Loucy (cell line): ENCODE results near the gene PDE2A.

Source experiments
- H2AFZ ChIP-seq: fragments of 200-600 bp; sonication (generic); 2 replicates; pipeline ENCODE4 v1.6.0; 2016; ENCODE audit warnings: antibody characterized with exemption, mild to moderate bottlenecking, low read length, moderate library complexity
- H3F3A ChIP-seq: fragments of 200-600 bp; 2 replicates; pipeline ENCODE4 v1.6.0; 2016; ENCODE audit warnings: antibody characterized with exemption, low read depth, mild to moderate bottlenecking
- H3K27me3 ChIP-seq: fragments of 200-600 bp; sonication (generic); 2 replicates; pipeline ENCODE4 v1.6.1; 2014; ENCODE audit warnings: low read length, mild to moderate bottlenecking; ENCODE audit not compliant: insufficient read depth, poor library complexity, severe bottlenecking
- H3K36me3 ChIP-seq: fragments of 200-600 bp; sonication (generic); 2 replicates; pipeline ENCODE4 v1.6.1; 2016; ENCODE audit warnings: low read length; ENCODE audit not compliant: insufficient read depth
- H3K4me1 ChIP-seq: fragments of 200-600 bp; sonication (generic); 2 replicates; pipeline ENCODE4 v1.5.1; 2014; ENCODE audit warnings: low read length, mild to moderate bottlenecking; ENCODE audit not compliant: insufficient read depth, poor library complexity, severe bottlenecking
- H3K4me2 ChIP-seq: fragments of 200-600 bp; sonication (generic); 2 replicates; pipeline ENCODE4 v1.6.0; 2014; ENCODE audit warnings: antibody characterized with exemption, low read length, low read depth, mild to moderate bottlenecking; ENCODE audit not compliant: poor library complexity, severe bottlenecking
- H3K4me3 ChIP-seq: fragments of 200-600 bp; sonication (generic); 2 replicates; pipeline ENCODE4 v1.5.1; 2014; ENCODE audit warnings: low read length, mild to moderate bottlenecking, mixed read lengths; ENCODE audit not compliant: poor library complexity, severe bottlenecking
- H3K79me2 ChIP-seq: fragments of 200-600 bp; sonication (generic); 2 replicates; pipeline ENCODE4 v1.6.1; 2014; ENCODE audit warnings: low read length; ENCODE audit not compliant: insufficient read depth
- H3K9ac ChIP-seq: fragments of 200-600 bp; sonication (generic); 2 replicates; pipeline ENCODE4 v1.6.0; 2014; ENCODE audit warnings: mild to moderate bottlenecking, low read depth, low read length, moderate library complexity; ENCODE audit not compliant: poor library complexity, severe bottlenecking
- H3K9me2 ChIP-seq: fragments of 200-600 bp; sonication (generic); replicated peaks from 2 replicates; pipeline ENCODE4 v1.6.1; 2016; ENCODE audit warnings: low read depth, low read length, mixed read lengths
- H3K9me3 ChIP-seq: fragments of 200-600 bp; sonication (generic); 2 replicates; pipeline ENCODE4 v1.6.1; 2014; ENCODE audit warnings: mild to moderate bottlenecking, antibody characterized with exemption, low read length, low read depth; ENCODE audit not compliant: insufficient read depth
- H4K20me1 ChIP-seq: fragments of 200-600 bp; sonication (generic); 2 replicates; pipeline ENCODE4 v1.6.0; 2014; ENCODE audit warnings: antibody characterized with exemption, low read length, mild to moderate bottlenecking; ENCODE audit not compliant: insufficient read depth, poor library complexity, severe bottlenecking
- EZH2phosphoT487 ChIP-seq: fragments of 200-600 bp; IDR thresholded peaks from 2 replicates; pipeline ENCODE4 v1.6.1; 2018; ENCODE audit warnings: antibody characterized with exemption, mild to moderate bottlenecking, moderate library complexity, borderline replicate concordance
- TF ChIP-seq, protein P1 (sequence below): fragments of 200-600 bp; sonication (generic); conservative IDR thresholded peaks from 2 replicates; pipeline ENCODE4 v1.5.1; 2014; ENCODE audit warnings: mild to moderate bottlenecking, antibody characterized with exemption, low read length

Gene PDE2A

DNA sequence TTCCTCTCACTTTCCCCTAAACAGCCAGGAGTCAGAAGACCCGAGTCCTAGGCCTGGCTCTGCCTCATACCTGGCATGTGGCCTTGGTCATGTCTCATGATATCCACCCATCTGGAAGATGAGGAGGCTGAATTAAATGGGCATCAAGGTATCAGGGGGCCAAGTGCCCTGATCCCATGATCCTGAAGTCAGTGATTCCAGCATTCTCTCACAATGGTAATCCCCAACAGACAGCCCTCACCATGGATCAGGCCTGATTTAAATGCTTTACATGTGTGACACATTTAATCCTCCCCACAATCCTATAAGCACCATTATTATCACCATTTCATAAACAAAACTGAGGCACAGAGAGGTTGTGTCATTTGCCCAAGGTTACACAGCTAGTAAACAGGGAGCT, 70.0 kb downstream of the PDE2A start:
- Histone ChIP-seq H4K20me1 (no peaks in the 10 kb centered on the region), H3K9ac (no peak overlapping the region), H3K9me2 (no peaks in the 10 kb centered on the region), H3K4me1 (no peaks in the 10 kb centered on the region), H3F3A (no peaks in the 10 kb centered on the region), H3K4me2 (no peak overlapping the region), H3K36me3 (no peaks in the 10 kb centered on the region), H2AFZ (no peak overlapping the region), H3K27me3 (no peaks in the 10 kb centered on the region), H3K4me3 (no peak overlapping the region), H3K79me2 (no peaks in the 10 kb centered on the region), H3K9me3 (no peaks in the 10 kb centered on the region)
- TF ChIP-seq, protein P1, sequence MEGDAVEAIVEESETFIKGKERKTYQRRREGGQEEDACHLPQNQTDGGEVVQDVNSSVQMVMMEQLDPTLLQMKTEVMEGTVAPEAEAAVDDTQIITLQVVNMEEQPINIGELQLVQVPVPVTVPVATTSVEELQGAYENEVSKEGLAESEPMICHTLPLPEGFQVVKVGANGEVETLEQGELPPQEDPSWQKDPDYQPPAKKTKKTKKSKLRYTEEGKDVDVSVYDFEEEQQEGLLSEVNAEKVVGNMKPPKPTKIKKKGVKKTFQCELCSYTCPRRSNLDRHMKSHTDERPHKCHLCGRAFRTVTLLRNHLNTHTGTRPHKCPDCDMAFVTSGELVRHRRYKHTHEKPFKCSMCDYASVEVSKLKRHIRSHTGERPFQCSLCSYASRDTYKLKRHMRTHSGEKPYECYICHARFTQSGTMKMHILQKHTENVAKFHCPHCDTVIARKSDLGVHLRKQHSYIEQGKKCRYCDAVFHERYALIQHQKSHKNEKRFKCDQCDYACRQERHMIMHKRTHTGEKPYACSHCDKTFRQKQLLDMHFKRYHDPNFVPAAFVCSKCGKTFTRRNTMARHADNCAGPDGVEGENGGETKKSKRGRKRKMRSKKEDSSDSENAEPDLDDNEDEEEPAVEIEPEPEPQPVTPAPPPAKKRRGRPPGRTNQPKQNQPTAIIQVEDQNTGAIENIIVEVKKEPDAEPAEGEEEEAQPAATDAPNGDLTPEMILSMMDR = no peak
- TF ChIP-seq EZH2phosphoT487 = no peak

DNA sequence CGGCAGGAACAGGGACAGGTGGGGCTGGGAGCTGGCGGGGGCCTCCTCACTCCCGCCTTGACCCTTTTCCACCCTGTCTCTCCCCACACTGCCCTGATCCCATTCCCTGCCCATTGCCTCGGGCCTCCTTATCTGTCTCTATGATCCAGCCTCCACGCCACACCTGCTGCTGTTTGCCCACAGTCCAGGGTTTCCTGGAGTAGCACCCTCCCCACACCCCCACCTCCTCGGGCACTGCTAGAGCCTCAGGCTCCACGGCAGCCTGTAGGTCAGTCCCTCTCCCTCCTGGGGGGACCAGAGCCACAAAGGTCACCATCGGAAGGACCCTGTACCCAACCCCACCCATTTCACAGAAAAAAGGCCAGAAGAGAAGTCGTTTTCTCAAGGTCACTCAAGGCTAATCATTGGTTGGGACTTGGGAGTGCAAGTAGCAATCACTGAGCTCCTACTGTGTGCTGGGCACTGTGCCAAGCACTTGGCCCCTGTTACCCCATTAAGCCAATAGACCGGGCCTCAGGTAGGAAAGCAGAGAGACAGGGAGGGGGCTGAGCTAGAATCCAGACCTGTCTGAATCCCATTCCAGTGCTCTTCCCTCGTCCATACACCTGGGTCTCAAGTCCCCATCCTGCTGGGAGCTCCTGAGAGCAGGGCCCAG, 71.8 kb downstream of the PDE2A start:
- Histone ChIP-seq H3K4me3 (no peak overlapping the region), H4K20me1 (no peaks in the 10 kb centered on the region), H3K9ac (no peak overlapping the region), H3K9me3 (no peaks in the 10 kb centered on the region), H3K9me2 (no peaks in the 10 kb centered on the region), H3K36me3 (no peaks in the 10 kb centered on the region), H3K4me1 (no peaks in the 10 kb centered on the region), H3K27me3 (no peaks in the 10 kb centered on the region), H3K4me2 (no peak overlapping the region), H3K79me2 (no peaks in the 10 kb centered on the region), H2AFZ (no peak overlapping the region), H3F3A (no peaks in the 10 kb centered on the region)
- TF ChIP-seq, protein P1 = no peak
- no peak for TF ChIP-seq EZH2phosphoT487

DNA sequence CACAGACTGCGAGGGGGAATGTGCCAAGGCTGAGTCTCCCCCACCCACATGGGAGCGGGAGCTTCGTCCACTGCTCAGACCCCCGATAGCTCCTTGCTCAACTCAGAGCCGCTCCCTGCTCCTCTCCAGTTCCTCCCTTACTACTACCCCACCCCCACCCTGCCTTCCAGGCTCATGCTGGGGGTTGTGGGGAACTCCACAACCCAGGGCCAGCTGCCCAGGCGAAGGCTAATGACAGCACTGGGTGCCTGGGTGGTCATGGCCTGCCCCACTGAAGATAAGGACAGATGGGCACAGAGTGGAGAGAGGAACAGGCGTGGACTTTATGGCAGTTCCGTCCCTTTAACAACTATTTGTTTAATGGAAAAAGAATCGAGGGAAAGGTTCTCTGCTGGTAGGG, 73.7 kb downstream of the PDE2A start:
- H3K9me3 ChIP-seq = no peaks in the 10 kb centered on the region
- H3K9me2 ChIP-seq = no peaks in the 10 kb centered on the region
- H3K4me2 ChIP-seq = no peak overlapping the region
- no peaks in the 10 kb centered on the region for H3F3A ChIP-seq
- no peaks in the 10 kb centered on the region for H3K4me1 ChIP-seq
- H4K20me1 ChIP-seq = no peaks in the 10 kb centered on the region
- H3K4me3 ChIP-seq = no peak overlapping the region
- no peak overlapping the region for H3K9ac ChIP-seq
- no peaks in the 10 kb centered on the region for H3K36me3 ChIP-seq
- TF ChIP-seq EZH2phosphoT487 = no peak
- TF ChIP-seq, protein P1 = no peak
- no peaks in the 10 kb centered on the region for H3K79me2 ChIP-seq
- no peak overlapping the region for H2AFZ ChIP-seq
- H3K27me3 ChIP-seq = no peaks in the 10 kb centered on the region
